ENCODE data around the gene NAA38. TPM values are rescaled to one million over a fixed set of nuclear protein-coding genes. Genes with fewer than 3 reads are reported as not detected.

NAA38 gene
- total RNA-seq, 1 experiment from 2014 or later, result 50.2 TPM

DNA sequence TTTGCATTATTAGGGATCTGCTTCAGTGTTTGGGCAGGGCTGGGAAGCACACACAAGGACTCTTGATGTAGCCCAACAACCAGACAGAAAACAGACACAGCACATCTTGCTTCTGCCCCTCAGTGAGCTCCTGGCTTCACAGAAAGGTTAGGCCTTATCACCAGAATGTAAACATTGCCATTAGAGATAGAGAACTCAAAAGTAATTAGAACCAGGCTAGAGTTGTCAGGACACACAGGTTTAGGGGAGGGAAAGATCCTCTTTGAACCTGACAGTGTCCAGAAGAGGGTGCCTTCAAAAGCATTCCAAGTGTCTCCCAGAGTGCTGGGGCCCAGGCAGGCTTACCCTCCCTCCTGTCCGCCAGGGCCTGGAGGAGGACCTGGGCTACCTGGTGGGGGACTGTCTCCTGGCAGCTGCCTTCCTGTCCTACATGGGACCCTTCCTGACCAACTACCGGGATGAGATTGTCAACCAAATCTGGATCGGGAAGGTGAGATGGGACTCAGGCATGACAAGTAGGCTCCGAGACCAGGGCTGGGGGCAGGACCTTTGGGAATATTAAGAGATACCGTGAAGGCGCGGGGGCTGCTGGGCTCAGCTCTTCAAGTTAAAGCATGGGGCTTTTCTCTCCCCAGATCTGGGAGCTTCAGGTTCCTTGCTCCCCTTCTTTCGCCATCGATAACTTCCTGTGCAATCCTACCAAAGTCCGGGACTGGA, 40.3 kb downstream of the NAA38 start:
- Histone ChIP-seq H3T11ph (ENCODE audit: low read length) (no peak overlapping the region), H2BK15ac (ENCODE audit: low read depth, low read length) (no peak overlapping the region), H4K20me1 (ENCODE audit: control insufficient read depth, insufficient read depth, insufficient read length) (no peaks in the 10 kb centered on the region), H3K27me3 (ENCODE audit: insufficient read depth, low read length) (no peaks in the 10 kb centered on the region; the same call in 1 of the 2 replicates), H3K9ac (ENCODE audit: extremely low read depth, insufficient read length, low read length) (no peak overlapping the region), H2BK5ac (ENCODE audit: insufficient read length, low read length) (no peak overlapping the region), H3K14ac (ENCODE audit: insufficient read depth, low read length) (no peak overlapping the region), H4K5ac (ENCODE audit: insufficient read length, low read depth, low read length) (no peak overlapping the region), H3K23me2 (ENCODE audit: insufficient read length, low read depth, low read length, poor library complexity, severe bottlenecking) (no peaks in the 10 kb centered on the region), H3K18ac (ENCODE audit: insufficient read length, low read depth, low read length) (no peak overlapping the region), H3K27ac (ENCODE audit: insufficient read length, low read depth, low read length) (no peak overlapping the region), H3K4me2 (ENCODE audit: insufficient read depth, insufficient read length, low read length) (no peak overlapping the region), H3K56ac (ENCODE audit: insufficient read length, low read depth, low read length) (no peak overlapping the region), H2AK5ac (ENCODE audit: insufficient read length, low read length) (no peak overlapping the region), H3K9me3 (ENCODE audit: control insufficient read depth, low read depth, low read length) (no peaks in the 10 kb centered on the region), H3K4ac (ENCODE audit: low read depth, low read length) (no peak overlapping the region), H2BK20ac (ENCODE audit: low read depth, low read length, poor library complexity, severe bottlenecking) (no peak overlapping the region), H2BK120ac (ENCODE audit: low read depth, low read length, poor library complexity, severe bottlenecking) (no peak overlapping the region), H4K8ac (replicated peaks; ENCODE audit: insufficient read length, low read depth, low read length) (no peak overlapping the region), H3K23ac (ENCODE audit: insufficient read length, low read depth, low read length) (no peak overlapping the region), H4K91ac (ENCODE audit: insufficient read length, low read depth, low read length) (no peak overlapping the region), H3K79me2 (ENCODE audit: insufficient read depth, low read length) (no peaks in the 10 kb centered on the region), H3K4me1 (ENCODE audit: insufficient read depth, low read length) (no peaks in the 10 kb centered on the region), H3K79me1 (ENCODE audit: insufficient read depth, low read depth, low read length, poor library complexity, severe bottlenecking) (no peaks in the 10 kb centered on the region), H2BK12ac (ENCODE audit: insufficient read length, low read depth, low read length) (no peak overlapping the region), H2AFZ (ENCODE audit: low read length) (no peak overlapping the region)
- WGBS (ENCODE audit: extremely low coverage, insufficient read length, low lambda C conversion rate), result no CpG with 5 or more reads among the region's 10 CpGs
- TF ChIP-seq, protein P1, sequence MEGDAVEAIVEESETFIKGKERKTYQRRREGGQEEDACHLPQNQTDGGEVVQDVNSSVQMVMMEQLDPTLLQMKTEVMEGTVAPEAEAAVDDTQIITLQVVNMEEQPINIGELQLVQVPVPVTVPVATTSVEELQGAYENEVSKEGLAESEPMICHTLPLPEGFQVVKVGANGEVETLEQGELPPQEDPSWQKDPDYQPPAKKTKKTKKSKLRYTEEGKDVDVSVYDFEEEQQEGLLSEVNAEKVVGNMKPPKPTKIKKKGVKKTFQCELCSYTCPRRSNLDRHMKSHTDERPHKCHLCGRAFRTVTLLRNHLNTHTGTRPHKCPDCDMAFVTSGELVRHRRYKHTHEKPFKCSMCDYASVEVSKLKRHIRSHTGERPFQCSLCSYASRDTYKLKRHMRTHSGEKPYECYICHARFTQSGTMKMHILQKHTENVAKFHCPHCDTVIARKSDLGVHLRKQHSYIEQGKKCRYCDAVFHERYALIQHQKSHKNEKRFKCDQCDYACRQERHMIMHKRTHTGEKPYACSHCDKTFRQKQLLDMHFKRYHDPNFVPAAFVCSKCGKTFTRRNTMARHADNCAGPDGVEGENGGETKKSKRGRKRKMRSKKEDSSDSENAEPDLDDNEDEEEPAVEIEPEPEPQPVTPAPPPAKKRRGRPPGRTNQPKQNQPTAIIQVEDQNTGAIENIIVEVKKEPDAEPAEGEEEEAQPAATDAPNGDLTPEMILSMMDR (conservative IDR thresholded peaks at IDR 0.05), result no peak
- Mint-ChIP-seq H3K36me3 (ENCODE audit: insufficient read depth in 1 of 3, low read depth in 3 of 3) (no peaks in the 10 kb centered on the region), H3K27me3 (ENCODE audit: low read depth) (peaks cover 31% of the 10 kb centered on the region), H3K4me1 (no peaks in the 10 kb centered on the region), H3K9me3 (no peaks in the 10 kb centered on the region), H3K27ac (peak overlapping the region in 1 of 3 experiments; percentile 41; a peak in 2 of 7 replicates), H3K4me3 (no peak overlapping the region)
- peak; percentile 26 for DNase-seq

Data from H9 (cell line).